HepG2 (cell line): Measurements from ENCODE around the gene NOTCH2. TPM values are rescaled to one million over a fixed set of nuclear protein-coding genes. Genes with fewer than 3 reads are reported as not detected.

Source experiments
- ATAC-seq: fragments of 200-7000 bp; cut with Tn5 transposase; 3 replicates; pipeline ENCODE4 v1.9.1; 2020; ENCODE audit warnings: mild to moderate bottlenecking, moderate library complexity
- BruUV-seq: library from RNA; stranded (reverse); fragments of 400-500 nt; replicated peaks from 2 replicates; lab custom pipeline; 2021; lab: Mats Ljungman, UMichigan
- CTCF ChIA-PET: fragments of 300-600 bp; formaldehyde crosslinking; extraction: SDS; loops from one replicate; lab custom pipeline; 2021; ENCODE audit warnings: low total read pairs, inconsistent platforms, low intra/inter-chr PET ratio; lab: Yijun Ruan, JAX
- POLR2A ChIA-PET: fragments of 350-600 bp; sonication (Branson Sonifier 250); formaldehyde crosslinking; loops from one replicate; lab custom pipeline; 2020; ENCODE audit warnings: antibody characterized with exemption, inconsistent platforms; lab: Yijun Ruan, JAX
- DNase-seq: peaks from one replicate; pipeline ENCODE4 v3.0.0-alpha.2; 2015; ENCODE audit warnings: low spot score
- FAIRE-seq: peaks from 3 replicates; lab custom pipeline; 2011; peaks lifted over from hg19 to GRCh38; lab: Jason Lieb, UNC
- H2AFZ ChIP-seq: one replicate; pipeline ENCODE4 v1.6.1; 2011; ENCODE audit warnings: low read length, inconsistent platforms
- H3K27ac ChIP-seq: fragments of 300-600 bp; 3 replicates; pipeline ENCODE4 v1.8.0; 2011; ENCODE audit warnings: mixed run types, mild to moderate bottlenecking, mixed read lengths, low read length, inconsistent platforms; ENCODE audit not compliant: insufficient read depth; ENCODE audit errors: extremely low read length
- H3K27me3 ChIP-seq, 2 experiments: fragments of 200-600 bp in 1 of 2; 2 replicates in 1 of 2; 3 replicates in 1 of 2; pipeline versions ENCODE4 v1.6.0 to v1.8.0; 2011; ENCODE audit warnings: low read length in 2 of 2, mild to moderate bottlenecking in 2 of 2, moderate library complexity in 2 of 2, inconsistent platforms in 1 of 2; ENCODE audit not compliant: insufficient read depth in 2 of 2, control insufficient read depth in 1 of 2
- H3K36me3 ChIP-seq, 2 experiments: fragments of 200-600 bp in 1 of 2; replicated peaks in 1 of 2; 2 replicates in 1 of 2; 3 replicates in 1 of 2; pipeline versions ENCODE4 v1.5.1 to v1.8.0; 2011; ENCODE audit warnings: low read length in 2 of 2, inconsistent platforms in 1 of 2; ENCODE audit not compliant: insufficient read depth in 2 of 2, control insufficient read depth in 1 of 2
- H3K4me1 ChIP-seq: 2 replicates; pipeline ENCODE4 v1.5.1; 2012; ENCODE audit warnings: low read length, inconsistent platforms; ENCODE audit not compliant: insufficient read depth
- H3K4me2 ChIP-seq: 2 replicates; pipeline ENCODE4 v1.6.0; 2011; ENCODE audit warnings: low read depth, low read length, inconsistent platforms
- H3K4me3 ChIP-seq, 3 experiments: fragments of 200-600 bp in 1 of 3; sonication (generic), shearing (Covaris generic) in 1 of 3; replicated peaks in 1 of 3; 2 replicates each; pipeline ENCODE4 v1.5.1; 2011 to 2016; ENCODE audit warnings: low read length in 3 of 3, inconsistent platforms in 2 of 3, low read depth in 2 of 3, mild to moderate bottlenecking in 2 of 3, control low read depth in 1 of 3, mixed read lengths in 1 of 3; ENCODE audit not compliant: insufficient read depth in 1 of 3
- H3K79me2 ChIP-seq: one replicate; pipeline ENCODE4 v1.6.1; 2011; ENCODE audit warnings: low read length, inconsistent platforms; ENCODE audit not compliant: insufficient read depth
- H3K9ac ChIP-seq: 2 replicates; pipeline ENCODE4 v1.6.0; 2011; ENCODE audit warnings: mild to moderate bottlenecking, low read depth, low read length, inconsistent platforms; ENCODE audit not compliant: insufficient read depth
- H3K9me3 ChIP-seq: 2 replicates; pipeline ENCODE4 v1.5.1; 2012; ENCODE audit warnings: mild to moderate bottlenecking, low read length
- H4K20me1 ChIP-seq: 2 replicates; pipeline ENCODE4 v1.6.0; 2011; ENCODE audit warnings: inconsistent platforms, mild to moderate bottlenecking, low read length, moderate library complexity; ENCODE audit not compliant: insufficient read depth
- EEA1 ChIP-seq: sonication (generic); formaldehyde crosslinking; IDR thresholded peaks from 2 replicates; pipeline ENCODE4 v1.5.1; 2020; ENCODE audit warnings: mild to moderate bottlenecking, missing genetic modification reagents, borderline replicate concordance
- FOSL2 ChIP-seq: sonication (generic); formaldehyde crosslinking; IDR thresholded peaks from 2 replicates; pipeline ENCODE4 v1.4.0; 2020; ENCODE audit warnings: missing genetic modification reagents
- NR2F1 ChIP-seq, 2 experiments: fragments of 450-650 bp in 1 of 2; formaldehyde crosslinking in 1 of 2; IDR thresholded peaks; 2 replicates each; pipeline versions ENCODE4 v1.5.0 to v1.6.1; 2016 to 2020; ENCODE audit warnings: mild to moderate bottlenecking in 1 of 2, missing compliant biosample characterization in 1 of 2, missing genetic modification reagents in 1 of 2, moderate library complexity in 1 of 2
- PITX1 ChIP-seq: sonication (generic); formaldehyde crosslinking; IDR thresholded peaks from 2 replicates; pipeline ENCODE4 v1.5.1; 2020; ENCODE audit warnings: mild to moderate bottlenecking, missing genetic modification reagents
- SALL1 ChIP-seq: sonication (generic); formaldehyde crosslinking; IDR thresholded peaks from 2 replicates; pipeline ENCODE4 v1.8.0; 2022; ENCODE audit warnings: mild to moderate bottlenecking, missing genetic modification reagents
- ZFY ChIP-seq: sonication (generic); formaldehyde crosslinking; IDR thresholded peaks from 2 replicates; pipeline ENCODE4 v1.4.0; 2020; ENCODE audit warnings: missing genetic modification reagents
- ZNF17 ChIP-seq: sonication (generic); formaldehyde crosslinking; IDR thresholded peaks from 2 replicates; pipeline ENCODE4 v1.5.0; 2020; ENCODE audit warnings: mild to moderate bottlenecking, missing genetic modification reagents
- ZNF343 ChIP-seq: sonication (generic); formaldehyde crosslinking; IDR thresholded peaks from 2 replicates; pipeline ENCODE4 v1.4.0; 2020; ENCODE audit warnings: mild to moderate bottlenecking, missing genetic modification reagents
- ZNF556 ChIP-seq: sonication (generic); formaldehyde crosslinking; IDR thresholded peaks from 2 replicates; pipeline ENCODE4 v1.4.0; 2020; ENCODE audit warnings: mild to moderate bottlenecking, missing genetic modification reagents, borderline replicate concordance
- WGBS: methylation state at CpG from one replicate; pipeline ENCODE4 v1.1.6; 2017; ENCODE audit warnings: low lambda C conversion rate; 5-methylcytosine and 5-hydroxymethylcytosine counted together
- in situ Hi-C: cut with HindIII; loops from 2 replicates; pipeline ENCODE4 v1.10.0; 2017; ENCODE audit warnings: low pct_unique_long_range_greater_than_20kb; ENCODE audit not compliant: extremely low pct_ligation_motif_present
- intact Hi-C: fragments of 100-400 bp; cut with micrococcal nuclease; formaldehyde crosslinking; loops from one replicate; pipeline ENCODE4 v1.10.0; 2022; ENCODE audit not compliant: unreplicated experiment
- polyA plus RNA-seq, 8 experiments: library from polyadenylated mRNA; depleted of rRNA in 3 of 8; stranded (reverse) in 7 of 8; unstranded in 1 of 8; fragments of >200 nt; fragmentation: Illumina TruSeq in 4 of 8; extraction: Trizol in 4 of 8; gene quantifications; 2 replicates each; pipeline versions ENCODE4 v1.2.1 to v1.2.3, GENCODE V29; 2011 to 2016; ENCODE audit warnings: low read depth in 4 of 8, missing spikeins in 1 of 8, mixed read lengths in 1 of 8; ENCODE audit not compliant: insufficient read depth in 1 of 8
- total RNA-seq, 5 experiments: library from RNA; depleted of rRNA; stranded (reverse); fragments of >200 nt; fragmentation: Illumina TruSeq; extraction: Trizol; gene quantifications; 2 replicates each; pipeline ENCODE4 v1.2.3, GENCODE V29; 2016; ENCODE audit warnings: low read depth in 1 of 5
- TF ChIP-seq, protein P1 (sequence below): sonication (generic); formaldehyde crosslinking; IDR thresholded peaks from 2 replicates; pipeline ENCODE4 v1.5.0; 2020; ENCODE audit warnings: mild to moderate bottlenecking, missing genetic modification reagents, moderate library complexity
- TF ChIP-seq, protein P2 (sequence below): sonication (generic); formaldehyde crosslinking; IDR thresholded peaks from 2 replicates; pipeline ENCODE4 v1.4.0; 2020; ENCODE audit warnings: mild to moderate bottlenecking, missing genetic modification reagents
- TF ChIP-seq, protein P3 (sequence below): sonication (generic); formaldehyde crosslinking; IDR thresholded peaks from 2 replicates; pipeline ENCODE4 v1.8.0; 2022; ENCODE audit warnings: missing genetic modification reagents, mild to moderate bottlenecking, moderate library complexity, borderline replicate concordance

NOTCH2 gene
- total and polyA plus RNA-seq, 2 of the 13 experiments (the other 11 are each of a cell fraction or from before 2014, with no cell fraction given): 4.0 to 11.4 TPM

DNA sequence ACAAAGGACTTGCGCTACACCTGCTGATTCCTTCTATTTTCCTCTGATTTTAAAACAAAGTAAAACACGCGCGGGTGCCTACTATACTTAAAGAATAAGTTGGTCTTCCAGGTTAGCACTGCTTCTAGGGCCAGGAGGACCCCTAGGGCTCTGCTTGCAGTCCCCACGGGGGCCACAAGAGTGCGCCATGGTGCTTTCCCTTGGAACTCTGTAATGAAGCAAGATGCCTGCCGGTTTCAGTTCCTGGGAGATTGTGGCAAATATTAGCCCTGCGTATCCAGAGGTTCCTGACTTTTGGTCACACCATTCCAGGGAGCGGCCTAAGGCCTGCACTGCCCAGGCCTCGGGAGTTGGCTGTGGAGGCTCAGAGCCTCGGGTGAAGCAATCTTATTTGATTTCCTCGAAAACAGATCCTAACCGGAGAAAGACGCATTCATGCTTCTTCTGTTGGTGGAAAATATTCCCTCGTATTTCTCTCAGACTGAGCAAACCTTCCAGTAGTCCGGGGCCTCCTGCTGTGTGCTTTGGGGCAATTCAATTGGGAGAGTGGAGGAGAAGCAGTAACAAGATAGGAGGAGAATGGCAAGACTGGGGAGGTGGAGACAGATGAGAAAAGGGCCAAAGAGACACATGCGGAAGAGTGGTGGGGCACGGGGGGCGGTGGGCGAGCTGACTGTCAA, 198.4 kb downstream of the NOTCH2 start:
- intact Hi-C loops: loop anchor here (1.0 to 10.0 kb wide), 4 partner anchors 62 to 274 kb away; no protein-coding TSS in a partner anchor
- DNase-seq (peak; percentile 62), FAIRE-seq (peak; percentile 83), ATAC-seq (peak; percentile 97)
- ChIA-PET CTCF (interaction anchor here (1.4 to 2.4 kb wide), 3 partner anchors 62 to 127 kb away, joined by 5 to 9 read pairs (median 7); no protein-coding TSS in a partner anchor), POLR2A (no interaction called here)
- no peaks in the 10 kb centered on the region for H3K36me3 ChIP-seq
- H3K79me2 ChIP-seq: no peaks in the 10 kb centered on the region
- H3K4me2 ChIP-seq: peak overlapping the region; percentile 93
- H3K9me3 ChIP-seq: no peaks in the 10 kb centered on the region
- in situ Hi-C loops: loop anchor here (10.0 kb wide), 1 partner anchor 94 kb away; no protein-coding TSS in a partner anchor
- H3K4me3 ChIP-seq: peak overlapping the region; percentile 51 to 71 (median 65); a peak in 5 of 6 replicates
- 0 out of 5 replicates have a peak, but pooled peaks cover 1 to 8% of the 10 kb centered on the region in 2 experiments for H3K27me3 ChIP-seq
- no peaks in the 10 kb centered on the region for H4K20me1 ChIP-seq
- peak overlapping the region; percentile 50 for H3K9ac ChIP-seq
- WGBS: 24% methylated on average over 14 of the region's 20 CpGs
- H3K27ac ChIP-seq: no peak overlapping the region
- H3K4me1 ChIP-seq: peaks cover 8% of the 10 kb centered on the region
- H2AFZ ChIP-seq: peak overlapping the region; percentile 95
- no TSS peak for BruUV-seq
- TF ChIP-seq FOSL2 (CRISPR knock-in tag): no peak
- TF ChIP-seq EEA1: no peak
- TF ChIP-seq PITX1 (CRISPR knock-in tag): no peak
- TF ChIP-seq, protein P1, sequence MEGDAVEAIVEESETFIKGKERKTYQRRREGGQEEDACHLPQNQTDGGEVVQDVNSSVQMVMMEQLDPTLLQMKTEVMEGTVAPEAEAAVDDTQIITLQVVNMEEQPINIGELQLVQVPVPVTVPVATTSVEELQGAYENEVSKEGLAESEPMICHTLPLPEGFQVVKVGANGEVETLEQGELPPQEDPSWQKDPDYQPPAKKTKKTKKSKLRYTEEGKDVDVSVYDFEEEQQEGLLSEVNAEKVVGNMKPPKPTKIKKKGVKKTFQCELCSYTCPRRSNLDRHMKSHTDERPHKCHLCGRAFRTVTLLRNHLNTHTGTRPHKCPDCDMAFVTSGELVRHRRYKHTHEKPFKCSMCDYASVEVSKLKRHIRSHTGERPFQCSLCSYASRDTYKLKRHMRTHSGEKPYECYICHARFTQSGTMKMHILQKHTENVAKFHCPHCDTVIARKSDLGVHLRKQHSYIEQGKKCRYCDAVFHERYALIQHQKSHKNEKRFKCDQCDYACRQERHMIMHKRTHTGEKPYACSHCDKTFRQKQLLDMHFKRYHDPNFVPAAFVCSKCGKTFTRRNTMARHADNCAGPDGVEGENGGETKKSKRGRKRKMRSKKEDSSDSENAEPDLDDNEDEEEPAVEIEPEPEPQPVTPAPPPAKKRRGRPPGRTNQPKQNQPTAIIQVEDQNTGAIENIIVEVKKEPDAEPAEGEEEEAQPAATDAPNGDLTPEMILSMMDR (CRISPR knock-in tag): peak; percentile 90
- no peak for TF ChIP-seq ZNF556 (CRISPR knock-in tag)
- no peak for TF ChIP-seq NR2F1 (CRISPR knock-in tag; IDR thresholded peaks at IDR 0.05)
- TF ChIP-seq ZNF17 (CRISPR knock-in tag): no peak
- peak; percentile 34; the same call in 1 of the 2 replicates for TF ChIP-seq SALL1 (CRISPR knock-in tag)
- TF ChIP-seq, protein P2, sequence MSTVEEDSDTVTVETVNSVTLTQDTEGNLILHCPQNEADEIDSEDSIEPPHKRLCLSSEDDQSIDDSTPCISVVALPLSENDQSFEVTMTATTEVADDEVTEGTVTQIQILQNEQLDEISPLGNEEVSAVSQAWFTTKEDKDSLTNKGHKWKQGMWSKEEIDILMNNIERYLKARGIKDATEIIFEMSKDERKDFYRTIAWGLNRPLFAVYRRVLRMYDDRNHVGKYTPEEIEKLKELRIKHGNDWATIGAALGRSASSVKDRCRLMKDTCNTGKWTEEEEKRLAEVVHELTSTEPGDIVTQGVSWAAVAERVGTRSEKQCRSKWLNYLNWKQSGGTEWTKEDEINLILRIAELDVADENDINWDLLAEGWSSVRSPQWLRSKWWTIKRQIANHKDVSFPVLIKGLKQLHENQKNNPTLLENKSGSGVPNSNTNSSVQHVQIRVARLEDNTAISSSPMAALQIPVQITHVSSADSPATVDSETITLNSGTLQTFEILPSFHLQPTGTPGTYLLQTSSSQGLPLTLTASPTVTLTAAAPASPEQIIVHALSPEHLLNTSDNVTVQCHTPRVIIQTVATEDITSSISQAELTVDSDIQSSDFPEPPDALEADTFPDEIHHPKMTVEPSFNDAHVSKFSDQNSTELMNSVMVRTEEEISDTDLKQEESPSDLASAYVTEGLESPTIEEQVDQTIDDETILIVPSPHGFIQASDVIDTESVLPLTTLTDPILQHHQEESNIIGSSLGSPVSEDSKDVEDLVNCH: no peak
- TF ChIP-seq ZFY (CRISPR knock-in tag): no peak
- TF ChIP-seq, protein P3, sequence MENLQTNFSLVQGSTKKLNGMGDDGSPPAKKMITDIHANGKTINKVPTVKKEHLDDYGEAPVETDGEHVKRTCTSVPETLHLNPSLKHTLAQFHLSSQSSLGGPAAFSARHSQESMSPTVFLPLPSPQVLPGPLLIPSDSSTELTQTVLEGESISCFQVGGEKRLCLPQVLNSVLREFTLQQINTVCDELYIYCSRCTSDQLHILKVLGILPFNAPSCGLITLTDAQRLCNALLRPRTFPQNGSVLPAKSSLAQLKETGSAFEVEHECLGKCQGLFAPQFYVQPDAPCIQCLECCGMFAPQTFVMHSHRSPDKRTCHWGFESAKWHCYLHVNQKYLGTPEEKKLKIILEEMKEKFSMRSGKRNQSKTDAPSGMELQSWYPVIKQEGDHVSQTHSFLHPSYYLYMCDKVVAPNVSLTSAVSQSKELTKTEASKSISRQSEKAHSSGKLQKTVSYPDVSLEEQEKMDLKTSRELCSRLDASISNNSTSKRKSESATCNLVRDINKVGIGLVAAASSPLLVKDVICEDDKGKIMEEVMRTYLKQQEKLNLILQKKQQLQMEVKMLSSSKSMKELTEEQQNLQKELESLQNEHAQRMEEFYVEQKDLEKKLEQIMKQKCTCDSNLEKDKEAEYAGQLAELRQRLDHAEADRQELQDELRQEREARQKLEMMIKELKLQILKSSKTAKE (CRISPR knock-in tag): no peak
- no peak for TF ChIP-seq ZNF343 (CRISPR knock-in tag)
